ENCODE results near the gene C9orf85. TPM values are rescaled to one million over a fixed set of nuclear protein-coding genes. Genes with fewer than 3 reads are reported as not detected.
"Not testable (repeated sequence)": the region's sequence is repeated elsewhere in the genome, so short reads cannot be mapped to it uniquely, and the experiment has no call there.

The C9orf85 gene
- total and polyA plus RNA-seq, 7 donors: 8.8 to 40.0 (median 13.3) TPM

DNA sequence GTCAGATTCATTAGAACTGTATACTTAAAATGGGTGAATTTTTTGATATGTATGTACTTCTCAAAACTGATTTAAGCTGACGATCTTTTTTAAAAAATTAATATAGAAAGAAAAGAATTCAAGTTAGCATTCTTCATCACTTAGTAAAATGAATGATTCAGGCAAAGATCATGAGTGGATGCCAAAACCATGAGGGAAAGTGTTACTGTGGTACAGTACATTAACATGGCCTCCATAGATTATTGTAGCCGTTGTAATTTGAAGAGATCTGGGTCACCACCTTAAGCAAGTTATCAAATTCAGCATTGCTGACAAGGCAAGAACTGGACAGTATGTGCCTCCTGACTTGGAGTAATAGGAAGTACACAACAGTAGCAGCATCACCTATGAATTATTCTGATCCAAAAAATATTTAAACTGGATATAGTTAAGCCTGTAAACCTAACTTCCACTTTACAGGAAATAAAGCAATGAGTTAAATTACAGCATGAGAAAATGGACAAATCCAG, 29.7 kb downstream of the C9orf85 start:
- TF ChIP-seq POLR2A (IDR thresholded peaks at IDR 0.05) (no peak), POLR2AphosphoS5 (IDR thresholded peaks at IDR 0.05) (no peak), EP300 (IDR thresholded peaks at IDR 0.05) (no peak)
- TF ChIP-seq, protein P1, sequence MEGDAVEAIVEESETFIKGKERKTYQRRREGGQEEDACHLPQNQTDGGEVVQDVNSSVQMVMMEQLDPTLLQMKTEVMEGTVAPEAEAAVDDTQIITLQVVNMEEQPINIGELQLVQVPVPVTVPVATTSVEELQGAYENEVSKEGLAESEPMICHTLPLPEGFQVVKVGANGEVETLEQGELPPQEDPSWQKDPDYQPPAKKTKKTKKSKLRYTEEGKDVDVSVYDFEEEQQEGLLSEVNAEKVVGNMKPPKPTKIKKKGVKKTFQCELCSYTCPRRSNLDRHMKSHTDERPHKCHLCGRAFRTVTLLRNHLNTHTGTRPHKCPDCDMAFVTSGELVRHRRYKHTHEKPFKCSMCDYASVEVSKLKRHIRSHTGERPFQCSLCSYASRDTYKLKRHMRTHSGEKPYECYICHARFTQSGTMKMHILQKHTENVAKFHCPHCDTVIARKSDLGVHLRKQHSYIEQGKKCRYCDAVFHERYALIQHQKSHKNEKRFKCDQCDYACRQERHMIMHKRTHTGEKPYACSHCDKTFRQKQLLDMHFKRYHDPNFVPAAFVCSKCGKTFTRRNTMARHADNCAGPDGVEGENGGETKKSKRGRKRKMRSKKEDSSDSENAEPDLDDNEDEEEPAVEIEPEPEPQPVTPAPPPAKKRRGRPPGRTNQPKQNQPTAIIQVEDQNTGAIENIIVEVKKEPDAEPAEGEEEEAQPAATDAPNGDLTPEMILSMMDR (IDR thresholded peaks at IDR 0.05): no peak
- H3K27ac ChIP-seq: no peak overlapping the region
- intact Hi-C loops (cut with DNase I): no loop called here
- no peaks in the 10 kb centered on the region for H3K27me3 ChIP-seq
- DNase-seq: no peak
- H3K4me1 ChIP-seq: peaks cover 0 to 9% (median 2%) of the 10 kb centered on the region in 4 donors
- no peaks in the 10 kb centered on the region for H3K36me3 ChIP-seq
- H3K9me3 ChIP-seq: no peaks in the 10 kb centered on the region
- WGBS, 2 donors: 96 to 97% methylated on average over 2 of the region's 2 CpGs
- no peak overlapping the region for H3K4me3 ChIP-seq

- 91 to 95% methylated on average over 2 of the region's 2 CpGs for WGBS, 2 donors
- no peak for DNase-seq
- H3K4me1 ChIP-seq: peaks cover 0 to 9% (median 2%) of the 10 kb centered on the region in 4 donors
- no peaks in the 10 kb centered on the region for H3K9me3 ChIP-seq
- H3K36me3 ChIP-seq: no peaks in the 10 kb centered on the region
- TF ChIP-seq, protein P1 (IDR thresholded peaks at IDR 0.05): no peak
- TF ChIP-seq POLR2AphosphoS5 (IDR thresholded peaks at IDR 0.05) (no peak), POLR2A (IDR thresholded peaks at IDR 0.05) (no peak), EP300 (IDR thresholded peaks at IDR 0.05) (no peak)
- no peak overlapping the region for H3K27ac ChIP-seq
- no peak overlapping the region for H3K4me3 ChIP-seq
- intact Hi-C loops (cut with DNase I): no loop called here
- H3K27me3 ChIP-seq: no peaks in the 10 kb centered on the region
These were observed 30.6 kb downstream of the C9orf85 start for GRCh38 chr9:71941998-71942567.

DNA sequence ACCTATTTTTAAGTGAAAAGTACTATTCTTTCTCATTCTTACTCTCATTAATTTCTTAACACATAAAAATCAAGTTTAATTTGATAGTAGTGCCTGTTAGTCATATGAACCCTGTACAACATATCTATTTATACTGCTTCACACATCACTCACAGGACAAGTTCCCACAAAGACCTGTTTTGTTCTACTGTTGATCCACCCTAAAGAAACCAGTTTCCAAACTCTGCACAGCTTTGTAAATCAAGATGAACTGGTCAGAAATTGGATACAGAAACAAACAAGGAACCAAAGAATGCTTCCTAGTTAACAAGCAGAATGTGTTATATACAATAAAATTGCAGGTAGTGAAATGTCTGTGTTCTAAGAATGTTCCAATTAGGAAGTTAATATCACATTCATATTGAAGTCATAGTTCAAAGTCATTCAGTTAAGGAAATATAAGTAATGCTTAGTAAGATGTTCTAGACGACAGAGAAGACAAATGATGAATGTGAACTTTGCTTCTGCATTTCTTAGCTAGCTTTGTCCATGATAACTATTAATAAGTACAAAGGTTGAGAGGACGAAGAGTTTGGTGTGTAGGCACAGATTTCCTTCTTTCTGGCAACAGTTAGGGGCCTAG, 33.4 kb downstream of the C9orf85 start:
- intact Hi-C loops (cut with DNase I): no loop called here
- Histone ChIP-seq H3K27ac (no peak overlapping the region), H3K36me3 (no peaks in the 10 kb centered on the region), H3K9me3 (no peaks in the 10 kb centered on the region), H3K4me1 (peaks cover 0 to 9% (median 2%) of the 10 kb centered on the region in 4 donors), H3K4me3 (no peak overlapping the region), H3K27me3 (no peaks in the 10 kb centered on the region)
- TF ChIP-seq POLR2A (IDR thresholded peaks at IDR 0.05) (no peak), EP300 (IDR thresholded peaks at IDR 0.05) (no peak), POLR2AphosphoS5 (IDR thresholded peaks at IDR 0.05) (no peak)
- TF ChIP-seq, protein P1 (IDR thresholded peaks at IDR 0.05): no peak
- DNase-seq: no peak
- WGBS, 2 donors: 20 to 57% methylated on average over 2 of the region's 2 CpGs

DNA sequence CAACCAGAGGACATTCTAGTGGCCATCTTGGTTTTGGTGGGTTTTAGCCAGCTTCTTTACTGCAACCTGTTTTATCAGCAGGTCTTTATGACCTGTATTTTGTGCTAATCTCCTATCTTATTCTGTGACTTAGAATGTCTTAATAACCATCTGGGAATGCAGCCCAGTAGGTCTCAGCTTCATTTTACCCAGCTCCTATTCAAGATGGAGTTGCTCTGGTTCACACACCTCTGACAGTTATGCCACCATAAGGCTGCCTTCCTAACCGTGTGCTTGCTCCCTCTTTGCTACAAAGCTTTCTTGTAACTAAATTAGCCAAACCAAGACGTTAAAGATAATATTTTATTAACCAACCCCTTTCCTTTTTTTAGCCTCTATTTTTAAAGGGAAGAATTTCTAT, 43.2 kb downstream of the C9orf85 start:
- H3K9me3 ChIP-seq; H3K4me1 ChIP-seq; H3K27me3 ChIP-seq; intact Hi-C loops (cut with DNase I); H3K27ac ChIP-seq; DNase-seq; H3K4me3 ChIP-seq: not testable (repeated sequence)
- 94 to 96% methylated on average over 2 of the region's 2 CpGs for WGBS, 2 donors
- H3K36me3 ChIP-seq: peaks cover 0 to 20% (median 3%) of the 10 kb centered on the region in 4 donors

GRCh38 chr9:71955300-71955915, 44.0 kb downstream of the C9orf85 start:
- H3K4me1 ChIP-seq: no peaks in the 10 kb centered on the region
- no peaks in the 10 kb centered on the region for H3K9me3 ChIP-seq
- intact Hi-C loops (cut with DNase I): no loop called here
- WGBS, 2 donors: 59 to 61% methylated on average over 1 of the region's 1 CpG
- no peak overlapping the region for H3K4me3 ChIP-seq
- no peaks in the 10 kb centered on the region for H3K27me3 ChIP-seq
- DNase-seq: no peak
- peaks cover 0 to 16% (median 1%) of the 10 kb centered on the region in 4 donors for H3K36me3 ChIP-seq
- TF ChIP-seq, protein P1 (IDR thresholded peaks at IDR 0.05): no peak
- TF ChIP-seq POLR2AphosphoS5 (IDR thresholded peaks at IDR 0.05): no peak
- no peak for TF ChIP-seq POLR2A (IDR thresholded peaks at IDR 0.05)
- TF ChIP-seq EP300 (IDR thresholded peaks at IDR 0.05): no peak
- H3K27ac ChIP-seq: no peak overlapping the region
